ENCODE measurements around the gene PEPD.

The PEPD gene

DNA sequence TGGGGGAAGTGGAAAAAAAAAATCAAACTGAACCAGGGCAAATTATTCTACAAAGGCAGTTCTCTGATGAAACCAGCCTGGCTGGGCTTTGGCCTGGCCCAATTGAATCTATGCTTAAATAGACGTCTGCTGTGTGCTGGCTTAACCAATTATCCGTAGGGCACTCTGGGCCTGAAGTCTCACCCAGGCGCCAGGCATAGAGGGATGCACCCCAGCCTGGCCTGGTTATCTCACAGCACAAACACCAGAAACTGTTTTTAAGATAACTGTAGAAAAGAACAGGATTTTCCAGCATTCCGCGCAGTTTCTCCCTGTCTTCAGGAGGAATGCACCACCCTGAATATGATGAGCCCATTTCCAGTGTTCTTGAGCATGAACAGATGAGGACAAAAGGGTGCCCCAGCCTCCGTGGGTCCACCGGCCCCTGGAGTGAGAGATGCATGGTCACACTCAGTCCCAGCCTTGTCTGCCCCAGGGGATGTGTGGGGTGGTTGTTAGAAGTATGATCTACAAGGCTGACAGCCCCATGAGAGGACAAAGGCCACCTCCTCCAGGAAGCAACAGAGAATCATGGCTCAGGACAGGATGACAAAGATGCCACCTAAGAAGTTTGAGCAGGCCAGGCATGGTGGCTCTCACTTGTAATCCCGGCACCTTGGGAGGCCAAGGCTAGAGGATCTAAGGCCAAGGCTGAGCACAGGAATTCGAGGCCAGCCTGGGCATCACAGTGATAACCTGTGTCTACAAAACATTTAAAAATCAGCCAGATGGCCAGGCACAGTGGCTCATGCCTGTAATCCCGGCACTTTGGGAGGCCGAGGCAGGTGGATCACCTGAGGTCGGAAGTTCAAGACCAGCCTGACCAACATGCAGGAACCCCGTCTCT lies 50.2 kb downstream of the PEPD start:
- DNase-seq, result no peak

DNA sequence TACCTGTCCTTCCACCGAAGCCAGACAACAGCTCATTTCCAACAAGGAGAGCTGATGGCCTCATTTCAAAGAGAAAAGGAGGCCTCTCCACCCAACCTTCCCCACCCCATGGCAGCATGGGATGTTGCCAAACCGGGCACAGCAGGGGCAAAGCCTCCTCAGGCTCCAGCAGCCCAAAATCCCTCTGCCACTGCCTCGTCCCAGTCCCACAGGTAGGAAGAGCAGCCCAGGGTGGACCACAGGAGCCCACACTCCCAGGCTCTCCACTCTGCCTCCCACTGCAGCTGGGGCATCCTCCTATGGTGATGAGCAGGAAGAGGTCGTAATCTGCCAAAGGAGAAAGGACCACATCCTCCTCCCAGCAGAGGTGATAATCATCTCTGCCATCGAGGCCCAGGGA lies 50.9 kb downstream of the PEPD start:
- DNase-seq, result no peak

DNA sequence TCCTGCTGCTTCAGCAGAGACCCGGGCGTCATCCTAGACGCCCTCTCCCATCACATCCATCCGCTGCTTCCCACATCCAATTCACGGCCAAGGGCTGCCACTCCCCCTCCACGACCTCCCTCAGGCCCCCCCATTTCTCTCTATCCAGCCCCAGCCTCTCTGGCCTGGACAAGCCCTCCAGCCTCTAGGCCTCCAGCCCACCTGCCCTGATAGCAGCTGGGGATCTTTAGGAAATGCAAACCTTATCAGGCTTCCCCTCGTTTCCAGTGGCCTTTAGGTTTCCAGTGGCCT lies 51.6 kb downstream of the PEPD start:
- no peak for DNase-seq

- no peak for DNase-seq
These were observed 52.2 kb downstream of the PEPD start for GRCh38 chr19:33469171-33470039.

GRCh38 chr19:33468361-33469170 lies 53.0 kb downstream of the PEPD start:
- DNase-seq, result no peak

DNA sequence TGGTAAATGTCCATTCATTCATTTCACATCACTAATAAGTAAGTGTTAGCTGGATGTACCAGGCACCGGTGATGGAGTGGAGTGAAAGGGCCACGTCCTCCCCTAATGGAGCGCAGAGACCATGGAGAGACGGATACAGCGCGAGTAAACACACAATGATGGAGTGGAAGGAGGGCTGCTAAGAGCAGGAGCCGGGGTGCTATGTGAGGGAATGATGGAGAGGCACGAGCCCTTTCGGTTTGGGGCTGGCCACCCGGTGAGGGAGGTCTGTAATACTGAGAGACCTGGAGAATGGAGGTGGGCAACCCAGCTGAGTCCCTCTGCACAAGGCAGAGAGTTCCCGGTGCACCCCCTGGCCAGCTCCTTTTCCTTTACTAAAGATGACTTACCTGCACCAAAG lies 53.7 kb downstream of the PEPD start:
- no peak for DNase-seq

DNA sequence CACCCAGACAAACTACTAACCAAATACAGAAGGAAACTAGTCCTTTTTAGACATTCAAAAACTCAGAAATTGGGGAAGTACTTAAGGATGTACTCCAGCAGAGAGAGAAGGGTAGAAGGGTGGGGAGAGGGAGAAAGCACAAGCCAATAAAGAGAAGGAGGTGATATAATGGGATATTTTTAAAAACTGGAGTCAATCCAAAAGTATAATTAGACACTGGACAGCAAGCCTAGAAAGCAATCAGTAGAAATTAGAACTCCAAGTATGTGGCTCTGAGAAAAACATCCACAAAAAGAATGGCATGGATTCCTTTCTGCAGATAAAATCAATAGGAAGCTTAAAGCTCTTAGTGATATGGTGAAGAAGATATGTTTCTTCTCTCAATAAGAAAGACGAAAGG lies 55.8 kb downstream of the PEPD start:
- DNase-seq, result no peak

GRCh38 chr19:33465371-33465770 lies 56.2 kb downstream of the PEPD start:
- no peak for DNase-seq

- DNase-seq, result no peak
These were observed 56.9 kb downstream of the PEPD start for GRCh38 chr19:33464733-33465115.

GRCh38 chr19:33464010-33464732 lies 57.4 kb downstream of the PEPD start:
- DNase-seq, result no peak

DNA sequence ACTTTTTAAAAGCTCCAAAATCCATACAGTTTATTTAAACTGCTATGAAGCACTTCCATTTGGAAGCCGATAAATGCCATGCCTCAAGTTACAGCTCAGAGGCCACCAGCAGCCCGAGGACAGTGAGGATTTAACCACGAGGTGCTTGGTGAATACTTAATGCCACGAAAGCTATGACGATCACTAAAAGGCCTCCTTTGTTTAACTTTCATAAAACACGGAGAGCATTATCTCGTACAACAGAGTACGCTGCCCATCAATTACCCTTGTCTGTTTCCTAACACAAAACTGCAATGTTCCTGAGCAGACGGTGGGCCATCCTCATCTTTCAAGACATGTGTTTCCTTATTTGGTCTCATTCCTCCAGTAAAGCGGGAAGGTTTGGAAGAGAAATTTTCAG lies 58.4 kb downstream of the PEPD start:
- DNase-seq, result no peak

DNA sequence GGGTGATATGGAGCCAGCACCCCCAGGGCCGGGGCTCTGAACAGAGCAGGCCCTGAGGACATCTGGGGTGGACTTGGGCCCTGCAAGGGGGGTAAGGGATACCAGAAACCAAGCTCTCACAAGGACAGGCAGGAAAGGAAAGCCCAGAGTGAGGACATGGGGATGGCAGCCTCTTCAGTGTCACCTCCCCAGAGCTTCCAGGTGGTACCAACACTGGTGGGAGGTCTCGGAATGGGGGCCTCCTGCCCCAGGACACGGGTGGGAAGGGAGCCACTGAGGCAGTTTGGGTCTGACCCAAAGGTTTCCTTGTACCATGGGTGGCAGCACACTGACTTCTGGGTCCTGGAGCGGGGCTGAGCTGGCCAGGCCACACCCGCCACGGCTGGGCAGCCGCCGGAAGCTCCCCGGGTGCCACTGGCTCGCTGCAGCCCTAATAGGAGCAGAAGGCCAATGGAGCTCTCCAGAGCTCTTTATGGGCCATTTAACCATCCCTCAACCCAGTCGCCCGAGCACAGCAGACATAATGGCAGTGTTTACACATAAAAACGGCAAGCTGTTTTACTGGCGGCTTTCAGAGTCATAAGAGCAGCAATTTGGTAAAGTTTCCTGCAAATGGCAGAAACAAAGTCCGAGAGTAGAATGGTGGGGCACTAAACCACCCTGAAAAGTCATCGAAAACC lies 59.3 kb downstream of the PEPD start:
- no peak for DNase-seq

DNA sequence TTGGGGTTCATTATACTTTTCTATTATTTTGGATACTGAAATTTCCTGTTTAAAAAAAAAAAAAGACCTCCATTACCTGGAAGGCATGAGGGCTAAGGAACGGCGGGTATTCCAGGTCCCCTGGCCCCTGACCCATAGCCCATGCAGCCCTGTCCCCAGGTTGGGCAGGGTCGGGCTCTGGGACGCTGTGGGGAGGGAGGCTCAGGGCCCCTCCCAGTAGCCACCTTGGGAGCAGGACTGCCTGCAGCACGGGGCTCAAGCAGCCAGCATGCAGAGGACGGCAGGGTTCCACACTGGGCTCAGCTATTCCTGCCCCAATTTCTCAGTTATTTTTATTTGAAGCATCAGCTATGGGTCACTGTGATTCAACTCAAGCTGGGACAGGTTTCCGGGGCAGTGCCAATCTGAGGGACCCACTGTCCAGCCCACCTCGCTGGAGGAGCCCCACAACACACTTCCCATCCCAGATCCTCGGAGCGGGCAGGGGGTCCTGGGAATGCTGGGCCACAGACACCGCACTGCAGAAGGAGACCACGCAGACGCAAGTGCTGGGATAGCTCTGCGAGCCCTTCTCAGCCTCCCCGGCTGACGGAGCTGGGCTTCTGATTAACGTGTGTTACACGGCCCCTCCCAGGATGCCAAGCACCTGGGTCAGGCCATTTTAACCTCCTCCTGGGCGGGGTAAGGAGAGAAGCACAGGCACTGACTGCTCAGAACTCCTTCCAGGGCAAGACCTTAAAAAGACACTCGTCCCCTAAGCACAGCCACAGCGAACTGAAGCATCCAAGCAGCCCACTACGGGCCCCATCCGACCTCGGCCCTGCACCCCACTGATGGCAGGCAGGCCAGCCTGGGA lies 60.1 kb downstream of the PEPD start:
- no peak for DNase-seq

DNA sequence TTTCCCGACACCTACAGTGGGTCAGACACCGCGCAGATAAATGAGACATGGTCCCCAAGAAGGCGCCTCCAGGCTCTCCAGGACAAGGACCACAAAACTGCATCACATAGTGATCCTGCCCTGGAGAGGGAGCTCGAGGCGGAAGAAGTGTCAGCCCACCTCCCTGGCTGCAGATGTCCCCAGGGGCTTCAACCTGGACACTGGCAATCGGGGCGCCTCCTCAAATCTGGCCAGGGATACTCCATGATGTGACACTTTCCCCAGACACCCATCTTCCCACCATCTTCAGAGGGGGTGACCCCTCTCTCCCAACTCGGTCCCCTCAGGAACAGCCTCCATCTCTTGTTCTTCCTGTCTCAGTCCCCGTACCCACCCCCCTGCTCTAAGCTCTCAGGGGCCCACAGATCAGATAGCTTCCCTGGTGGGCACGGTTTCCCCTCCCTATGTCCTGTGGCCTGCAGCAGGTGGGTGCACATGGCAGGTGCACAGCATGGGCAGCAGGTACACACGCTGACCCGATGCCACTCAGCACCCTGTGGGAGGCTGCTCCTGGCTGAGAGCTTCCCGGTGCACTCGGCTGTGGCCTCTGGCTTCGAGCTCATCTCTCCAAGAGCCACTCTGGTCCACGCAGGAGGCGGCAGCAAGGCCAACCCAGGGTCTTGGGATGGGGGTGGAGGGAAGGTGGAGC lies 61.2 kb downstream of the PEPD start:
- no peak for DNase-seq

- DNase-seq, result no peak
These were observed 62.1 kb downstream of the PEPD start for GRCh38 chr19:33459222-33460090.

GRCh38 chr19:33458807-33459206 lies 62.8 kb downstream of the PEPD start:
- no peak for DNase-seq

DNA sequence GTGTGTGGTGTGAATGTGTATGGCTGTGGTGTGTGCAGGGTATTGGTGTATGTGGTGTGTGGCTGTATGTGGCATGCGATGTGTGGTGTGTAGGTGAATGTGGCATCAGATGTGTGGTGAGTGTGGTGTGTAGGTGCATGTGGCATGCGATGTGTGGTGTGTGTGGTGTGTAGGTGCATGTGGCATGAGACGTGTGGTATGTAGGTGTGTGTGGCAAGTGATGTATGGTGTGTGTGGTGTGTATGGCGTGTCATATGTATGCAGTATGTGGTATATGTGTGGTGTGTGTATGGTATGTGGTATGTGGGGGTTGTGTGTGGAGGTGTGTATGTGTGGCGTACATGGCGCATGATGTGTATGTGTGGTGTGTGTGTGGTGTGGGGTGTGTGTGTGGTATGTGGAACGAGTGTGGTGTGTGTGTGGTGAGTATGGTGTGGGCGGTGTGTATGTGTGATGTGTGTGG lies 63.4 kb downstream of the PEPD start:
- no peak for DNase-seq

DNA sequence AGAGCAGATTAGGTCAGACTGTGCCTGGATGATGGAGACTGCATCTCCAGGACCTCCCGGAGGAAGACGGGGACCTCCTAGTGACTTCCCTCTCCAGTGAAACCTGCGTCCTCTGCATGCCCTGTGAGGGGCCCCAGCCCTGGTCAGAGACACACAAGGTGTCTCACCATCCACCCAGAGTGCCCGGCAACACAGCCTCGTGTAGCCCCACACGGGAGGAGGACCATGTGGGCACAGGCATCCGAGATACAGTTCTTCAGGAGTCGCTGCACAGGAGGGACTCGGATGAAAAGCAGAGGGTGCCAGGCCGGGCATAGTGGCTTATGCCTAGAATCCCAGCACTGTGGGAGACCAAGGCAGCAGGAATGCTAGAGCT lies 64.8 kb downstream of the PEPD start:
- no peak for DNase-seq

DNA sequence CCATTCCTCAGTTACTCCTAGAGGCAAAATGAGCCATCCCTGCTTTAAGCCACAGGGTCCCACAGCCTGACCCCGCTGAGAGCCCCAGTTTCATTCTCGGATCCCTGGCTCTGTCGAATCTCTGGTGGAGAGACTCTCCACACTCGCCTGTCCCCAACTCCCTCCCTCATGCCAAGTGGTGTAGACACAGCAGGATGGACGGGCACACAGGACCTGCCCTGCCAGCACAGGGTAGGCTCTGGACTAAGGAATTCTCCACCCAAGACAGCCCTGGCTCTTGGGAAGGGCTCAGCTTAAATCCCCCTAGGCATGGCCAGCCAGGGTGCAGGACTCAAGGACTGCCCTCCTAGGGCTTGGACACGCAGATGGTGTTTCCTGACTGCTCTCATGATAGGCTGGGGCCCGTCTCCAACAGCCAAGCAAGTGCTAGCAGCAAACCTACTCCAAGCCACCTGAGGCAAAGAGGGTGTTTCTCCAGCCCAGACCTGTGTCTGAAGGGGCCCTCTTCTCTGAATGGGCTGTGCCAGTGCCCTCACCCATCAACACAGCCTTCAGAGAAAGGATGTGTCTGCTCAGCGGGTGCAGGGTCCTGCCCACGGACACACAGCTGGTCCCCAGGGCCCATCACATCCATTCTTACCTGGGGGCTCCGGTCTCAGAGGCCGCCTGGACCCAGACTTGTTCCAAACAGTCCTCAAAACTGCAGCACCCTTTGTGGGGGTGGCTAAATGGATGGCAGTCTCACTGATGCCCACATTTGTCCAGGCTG lies 65.3 kb downstream of the PEPD start:
- no peak for DNase-seq
